ENCODE measurements around the gene TRMT11. TPM values are rescaled to one million over a fixed set of nuclear protein-coding genes. Genes with fewer than 3 reads are reported as not detected.

TRMT11 gene
- total RNA-seq, 1 experiment from 2014 or later, result 36.7 TPM

DNA sequence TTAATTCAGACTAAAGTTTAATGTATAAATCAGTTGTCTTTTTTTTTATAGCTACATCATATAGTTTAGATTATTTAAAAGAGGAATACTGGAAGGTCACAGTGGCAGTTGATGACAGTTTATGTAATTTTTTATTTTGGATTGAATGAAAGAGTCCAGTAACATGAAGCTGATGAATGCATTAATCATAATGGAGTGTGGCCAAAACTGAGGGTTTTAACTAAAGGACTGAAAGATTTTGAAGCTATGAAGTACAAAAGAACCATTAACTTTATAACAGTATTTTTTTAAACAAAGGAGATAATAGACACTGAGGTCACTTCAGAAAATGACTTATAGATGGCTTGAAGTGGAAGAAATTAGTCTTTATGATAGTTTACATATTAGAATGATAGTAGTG, 41.3 kb downstream of the TRMT11 start:
- TF ChIP-seq, protein P1, sequence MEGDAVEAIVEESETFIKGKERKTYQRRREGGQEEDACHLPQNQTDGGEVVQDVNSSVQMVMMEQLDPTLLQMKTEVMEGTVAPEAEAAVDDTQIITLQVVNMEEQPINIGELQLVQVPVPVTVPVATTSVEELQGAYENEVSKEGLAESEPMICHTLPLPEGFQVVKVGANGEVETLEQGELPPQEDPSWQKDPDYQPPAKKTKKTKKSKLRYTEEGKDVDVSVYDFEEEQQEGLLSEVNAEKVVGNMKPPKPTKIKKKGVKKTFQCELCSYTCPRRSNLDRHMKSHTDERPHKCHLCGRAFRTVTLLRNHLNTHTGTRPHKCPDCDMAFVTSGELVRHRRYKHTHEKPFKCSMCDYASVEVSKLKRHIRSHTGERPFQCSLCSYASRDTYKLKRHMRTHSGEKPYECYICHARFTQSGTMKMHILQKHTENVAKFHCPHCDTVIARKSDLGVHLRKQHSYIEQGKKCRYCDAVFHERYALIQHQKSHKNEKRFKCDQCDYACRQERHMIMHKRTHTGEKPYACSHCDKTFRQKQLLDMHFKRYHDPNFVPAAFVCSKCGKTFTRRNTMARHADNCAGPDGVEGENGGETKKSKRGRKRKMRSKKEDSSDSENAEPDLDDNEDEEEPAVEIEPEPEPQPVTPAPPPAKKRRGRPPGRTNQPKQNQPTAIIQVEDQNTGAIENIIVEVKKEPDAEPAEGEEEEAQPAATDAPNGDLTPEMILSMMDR (IDR thresholded peaks at IDR 0.05; ENCODE audit: insufficient read depth in 1 of 2, low read depth in 1 of 2, low read length in 1 of 2, severe bottlenecking in 1 of 2, unreplicated experiment in 1 of 2), result no peak
- H3K27ac Mint-ChIP-seq (ENCODE audit: unreplicated experiment), result no peak overlapping the region
- ChIA-PET CTCF (no interaction called here), POLR2A (interaction anchor here (0.6 kb wide), 1 partner anchor 41 kb away, joined by 3 read pairs; no protein-coding TSS in a partner anchor)
- DNase-seq, result no peak
- H3K36me3 ChIP-seq (ENCODE audit: control insufficient read depth, insufficient read depth, low read length), result no peaks in the 10 kb centered on the region; the same call in 1 of the 2 replicates
- H3K4me3 ChIP-seq (ENCODE audit: low read depth, low read length), result no peak overlapping the region
- no peaks in the 10 kb centered on the region for H3K9me3 Mint-ChIP-seq (ENCODE audit: unreplicated experiment)
- H3K9me3 ChIP-seq, result no peaks in the 10 kb centered on the region
- H3K36me3 Mint-ChIP-seq (ENCODE audit: insufficient read depth, unreplicated experiment), result peaks cover 65% of the 10 kb centered on the region
- H3K27me3 Mint-ChIP-seq (ENCODE audit: insufficient read depth, unreplicated experiment), result no peaks in the 10 kb centered on the region
- no peaks in the 10 kb centered on the region for H3K27me3 ChIP-seq (replicated peaks; ENCODE audit: control insufficient read depth, insufficient read depth, low read length)
- no peaks in the 10 kb centered on the region for H3K4me1 ChIP-seq
- no TSS peak for BruUV-seq (replicated peaks)
- intact Hi-C loops (cut with micrococcal nuclease; ENCODE audit: unreplicated experiment), result no loop called here
- peaks cover 16% of the 10 kb centered on the region for H3K4me1 Mint-ChIP-seq (ENCODE audit: low read depth, unreplicated experiment)
- no peak overlapping the region for H3K4me3 Mint-ChIP-seq (ENCODE audit: unreplicated experiment)

DNA sequence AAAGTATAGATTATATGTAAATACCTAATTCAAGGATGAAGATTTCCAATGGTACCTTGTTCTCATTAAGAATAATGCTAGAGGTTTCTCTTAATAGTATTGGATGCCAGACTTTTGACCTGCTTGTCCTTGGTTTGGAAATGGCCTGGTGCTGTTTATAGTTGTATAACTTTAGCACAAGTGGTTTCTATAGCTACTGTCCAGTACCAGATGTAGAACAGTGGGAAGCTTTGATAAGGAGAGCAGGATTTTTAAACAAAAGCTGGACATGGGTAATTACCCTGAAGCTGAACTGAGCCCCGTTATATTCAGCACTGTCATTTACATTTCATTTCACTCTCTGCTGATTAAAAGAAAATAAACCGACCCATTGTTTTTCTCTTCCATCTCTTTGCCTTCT, 43.7 kb downstream of the TRMT11 start:
- intact Hi-C loops (cut with micrococcal nuclease; ENCODE audit: unreplicated experiment), result loop anchor here (5.0 kb wide), 2 partner anchors 627 to 992 kb away; no protein-coding TSS in a partner anchor

DNA sequence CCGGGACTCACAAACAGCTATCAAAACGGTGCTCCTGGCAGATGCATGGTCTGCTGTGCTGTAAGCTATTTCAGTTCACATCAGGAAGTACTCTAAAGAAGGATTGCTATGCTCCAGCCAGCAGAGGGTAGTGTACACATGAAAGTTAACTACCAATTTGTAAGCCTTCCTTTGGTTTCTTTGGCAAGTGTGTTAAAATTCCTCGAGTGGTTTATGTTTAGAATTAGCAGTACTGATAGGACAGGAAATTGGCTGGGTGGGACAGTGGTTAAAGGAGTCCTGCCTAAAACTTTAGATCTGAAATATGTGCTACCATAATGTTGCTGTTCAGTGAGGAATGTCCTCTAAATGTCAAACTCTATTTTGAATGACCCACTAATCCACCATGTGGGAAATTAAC, 47.4 kb downstream of the TRMT11 start:
- POLR2A ChIA-PET, result no interaction called here
- intact Hi-C loops (cut with micrococcal nuclease; ENCODE audit: unreplicated experiment), result loop anchor here (1.0 to 5.0 kb wide), 9 partner anchors 44 to 1087 kb away; partner anchors contain the start of gene CENPW
- BruUV-seq (replicated peaks), result no TSS peak
- Mint-ChIP-seq H3K27me3 (ENCODE audit: insufficient read depth, unreplicated experiment) (no peaks in the 10 kb centered on the region), H3K4me3 (ENCODE audit: unreplicated experiment) (no peak overlapping the region), H3K4me1 (ENCODE audit: low read depth, unreplicated experiment) (peaks cover 37% of the 10 kb centered on the region), H3K36me3 (ENCODE audit: insufficient read depth, unreplicated experiment) (peaks cover 49% of the 10 kb centered on the region), H3K9me3 (ENCODE audit: unreplicated experiment) (no peaks in the 10 kb centered on the region), H3K27ac (ENCODE audit: unreplicated experiment) (peak overlapping the region; percentile 48)
- Histone ChIP-seq H3K36me3 (ENCODE audit: control insufficient read depth, insufficient read depth, low read length) (no peaks in the 10 kb centered on the region; the same call in 1 of the 2 replicates), H3K27me3 (replicated peaks; ENCODE audit: control insufficient read depth, insufficient read depth, low read length) (no peaks in the 10 kb centered on the region), H3K9me3 (no peaks in the 10 kb centered on the region), H3K4me1 (peaks cover 54% of the 10 kb centered on the region), H3K4me3 (ENCODE audit: low read depth, low read length) (no peak overlapping the region)
- peak; percentile 60 to 68 for DNase-seq
- TF ChIP-seq, protein P1 (IDR thresholded peaks at IDR 0.05; ENCODE audit: insufficient read depth in 1 of 2, low read depth in 1 of 2, low read length in 1 of 2, severe bottlenecking in 1 of 2, unreplicated experiment in 1 of 2), result peak; percentile 47 to 78
- CTCF ChIA-PET, result interaction anchor here (0.5 to 1.4 kb wide), 6 partner anchors 13 to 142 kb away, joined by 3 to 19 read pairs (median 4); partner anchors contain the start of gene TRMT11

More for the DNA sequence above, 43.7 kb downstream of the TRMT11 start:
- no peaks in the 10 kb centered on the region; the same call in 1 of the 2 replicates for H3K36me3 ChIP-seq (ENCODE audit: control insufficient read depth, insufficient read depth, low read length)
- Mint-ChIP-seq H3K4me3 (ENCODE audit: unreplicated experiment) (no peak overlapping the region), H3K4me1 (ENCODE audit: low read depth, unreplicated experiment) (peaks cover 24% of the 10 kb centered on the region), H3K36me3 (ENCODE audit: insufficient read depth, unreplicated experiment) (peaks cover 47% of the 10 kb centered on the region), H3K9me3 (ENCODE audit: unreplicated experiment) (no peaks in the 10 kb centered on the region), H3K27ac (ENCODE audit: unreplicated experiment) (no peak overlapping the region), H3K27me3 (ENCODE audit: insufficient read depth, unreplicated experiment) (no peaks in the 10 kb centered on the region)
- no peaks in the 10 kb centered on the region for H3K27me3 ChIP-seq (replicated peaks; ENCODE audit: control insufficient read depth, insufficient read depth, low read length)
- H3K4me1 ChIP-seq, result peaks cover 19% of the 10 kb centered on the region
- DNase-seq, result no peak
- POLR2A ChIA-PET, result no interaction called here
- H3K9me3 ChIP-seq, result no peaks in the 10 kb centered on the region
- BruUV-seq (replicated peaks), result no TSS peak
- TF ChIP-seq, protein P1 (IDR thresholded peaks at IDR 0.05; ENCODE audit: insufficient read depth in 1 of 2, low read depth in 1 of 2, low read length in 1 of 2, severe bottlenecking in 1 of 2, unreplicated experiment in 1 of 2), result no peak
- H3K4me3 ChIP-seq (ENCODE audit: low read depth, low read length), result no peak overlapping the region
- CTCF ChIA-PET, result no interaction called here

All from Caco-2 (cell line).